ENCODE measurements around the gene LRRFIP2.
"Not testable (repeated sequence)": the region's sequence is repeated elsewhere in the genome, so short reads cannot be mapped to it uniquely, and the experiment has no call there.

LRRFIP2 gene

DNA sequence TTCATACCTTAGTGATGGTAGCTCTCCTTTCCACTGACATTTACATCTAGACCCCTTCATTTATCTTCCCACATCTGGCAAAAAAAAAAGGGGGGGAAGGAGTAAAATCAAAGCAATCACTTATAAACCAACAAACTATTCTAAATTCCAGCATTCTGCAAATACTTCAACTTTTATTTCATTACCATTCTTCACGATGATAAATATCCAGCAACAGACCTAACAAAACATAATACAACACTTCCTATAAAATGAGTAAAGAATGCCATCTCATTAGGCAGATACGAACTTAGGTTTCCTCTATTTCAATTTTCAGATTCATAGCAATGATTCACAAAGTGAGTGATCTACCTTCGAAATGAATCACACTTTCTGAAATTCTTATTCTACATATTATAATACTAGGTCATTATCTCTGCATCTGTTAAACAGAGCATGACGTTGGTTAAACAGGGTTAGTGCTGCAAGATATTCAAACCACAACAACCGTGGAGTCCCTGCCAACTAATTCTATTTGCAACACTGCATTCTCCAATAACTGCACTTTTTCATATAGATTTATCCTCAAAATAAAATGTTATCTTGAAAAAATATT is at the start of gene LRRFIP2:
TSS of gene LRRFIP2 (minus strand) at position 51 of the 595 bp plus-strand sequence. CDS start 25,599 bp downstream, outside the sequence.
- intact Hi-C loops (cut with DNase I), result no loop called here
- no peak for DNase-seq

- intact Hi-C loops (cut with DNase I), result no loop called here
- no peak for DNase-seq
Observed at GRCh38 chr3:37223576-37223975, 49.2 kb upstream of the LRRFIP2 start.

DNA sequence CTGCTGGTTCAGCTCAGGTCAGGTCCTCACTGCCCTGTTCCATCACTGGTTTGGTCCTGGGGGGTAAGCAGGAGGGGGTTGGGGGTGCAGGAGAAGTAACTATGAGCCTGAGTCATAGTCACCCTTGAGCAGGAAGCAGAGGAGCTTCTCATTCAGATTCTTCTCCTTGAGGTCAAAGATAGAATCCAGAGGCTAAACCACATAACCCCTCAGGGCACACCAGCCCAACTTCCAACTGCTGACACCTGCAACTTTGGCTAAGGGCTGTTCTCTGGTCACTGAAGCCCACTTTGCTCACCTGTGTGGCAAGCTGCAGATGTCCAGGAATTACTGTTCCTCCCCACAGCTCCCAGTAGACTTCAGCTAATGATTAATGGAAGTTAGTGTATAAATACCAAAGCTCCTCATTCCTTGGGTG is 48.8 kb upstream of the LRRFIP2 start:
- intact Hi-C loops (cut with DNase I), result no loop called here
- DNase-seq, result no peak

- intact Hi-C loops (cut with DNase I); DNase-seq: not testable (repeated sequence)
Observed at GRCh38 chr3:37222542-37222941, 48.2 kb upstream of the LRRFIP2 start.

- no peak for DNase-seq
- intact Hi-C loops (cut with DNase I), result no loop called here
Observed at GRCh38 chr3:37221407-37221806, 47.0 kb upstream of the LRRFIP2 start.

DNA sequence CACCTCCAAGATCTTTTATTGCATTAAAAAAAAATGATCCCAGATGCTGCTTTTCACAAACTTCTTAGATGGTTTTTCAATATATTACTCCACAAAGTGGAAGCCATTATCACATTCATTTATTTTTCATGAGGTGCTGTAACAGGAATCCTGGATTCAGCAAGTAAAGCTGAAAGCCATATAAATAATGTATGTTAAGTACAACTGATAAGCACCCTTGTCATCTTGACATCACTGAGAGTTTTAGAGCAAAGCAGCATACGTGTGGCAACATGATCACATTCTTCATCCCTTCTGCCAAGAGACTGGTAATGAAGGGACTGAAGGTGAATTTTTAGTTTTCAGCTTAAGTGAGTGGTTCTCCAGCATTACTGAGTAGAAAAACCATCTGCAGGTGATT is 44.9 kb upstream of the LRRFIP2 start:
- no peak for DNase-seq
- intact Hi-C loops (cut with DNase I), result loop anchor here (10.0 kb wide), 2 partner anchors 194 to 224 kb away; partner anchors contain the start of genes EPM2AIP1 and MLH1

DNA sequence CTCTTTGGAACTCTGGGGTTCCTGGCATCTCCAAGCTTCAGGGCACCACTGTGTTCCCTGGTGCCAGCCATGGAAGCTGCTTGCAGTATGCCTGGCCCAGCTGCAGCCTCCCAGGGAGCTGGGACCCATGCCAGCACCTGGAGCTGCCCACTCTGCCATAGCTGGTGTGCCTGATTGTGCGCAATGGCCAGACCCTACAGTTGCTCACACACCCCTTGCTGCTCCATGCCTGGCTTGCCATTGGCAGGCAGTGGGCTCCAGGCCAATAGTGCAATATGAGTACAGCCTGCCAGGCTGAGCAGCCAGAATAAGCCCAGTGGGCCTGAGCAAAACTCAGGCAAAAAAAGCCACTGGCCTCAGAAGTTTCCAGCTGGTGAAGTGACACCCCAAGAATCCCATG is 43.8 kb upstream of the LRRFIP2 start:
- DNase-seq, result peak in 17 of 42 donors; percentile 4 to 50 (median 19)
- intact Hi-C loops (cut with DNase I), result loop anchor here (10.0 kb wide), 2 partner anchors 193 to 223 kb away; partner anchors contain the start of genes EPM2AIP1 and MLH1

GRCh38 chr3:37217098-37217849 is 42.9 kb upstream of the LRRFIP2 start:
- no peak for DNase-seq
- intact Hi-C loops (cut with DNase I), result loop anchor here (10.0 kb wide), 2 partner anchors 192 to 222 kb away; partner anchors contain the start of genes EPM2AIP1 and MLH1

- no peak for DNase-seq
- intact Hi-C loops (cut with DNase I), result loop anchor here (10.0 kb wide), 2 partner anchors 192 to 222 kb away; partner anchors contain the start of genes EPM2AIP1 and MLH1
Observed at GRCh38 chr3:37216597-37217097, 42.3 kb upstream of the LRRFIP2 start.

GRCh38 chr3:37214076-37214475 is 39.7 kb upstream of the LRRFIP2 start:
- no peak for DNase-seq

GRCh38 chr3:37210230-37210629 is 35.8 kb upstream of the LRRFIP2 start:
- no peak for DNase-seq
- intact Hi-C loops (cut with DNase I), result loop anchor here (10.0 kb wide), 2 partner anchors 185 to 215 kb away; partner anchors contain the start of genes EPM2AIP1 and MLH1

More at GRCh38 chr3:37214076-37214475, 39.7 kb upstream of the LRRFIP2 start:
- intact Hi-C loops (cut with DNase I), result loop anchor here (10.0 kb wide), 2 partner anchors 189 to 219 kb away; partner anchors contain the start of genes EPM2AIP1 and MLH1

GRCh38 chr3:37208576-37208975 is 34.2 kb upstream of the LRRFIP2 start:
- intact Hi-C loops (cut with DNase I); DNase-seq: not testable (repeated sequence)

- intact Hi-C loops (cut with DNase I); DNase-seq: not testable (repeated sequence)
Observed at GRCh38 chr3:37208008-37208407, 33.6 kb upstream of the LRRFIP2 start.

DNA sequence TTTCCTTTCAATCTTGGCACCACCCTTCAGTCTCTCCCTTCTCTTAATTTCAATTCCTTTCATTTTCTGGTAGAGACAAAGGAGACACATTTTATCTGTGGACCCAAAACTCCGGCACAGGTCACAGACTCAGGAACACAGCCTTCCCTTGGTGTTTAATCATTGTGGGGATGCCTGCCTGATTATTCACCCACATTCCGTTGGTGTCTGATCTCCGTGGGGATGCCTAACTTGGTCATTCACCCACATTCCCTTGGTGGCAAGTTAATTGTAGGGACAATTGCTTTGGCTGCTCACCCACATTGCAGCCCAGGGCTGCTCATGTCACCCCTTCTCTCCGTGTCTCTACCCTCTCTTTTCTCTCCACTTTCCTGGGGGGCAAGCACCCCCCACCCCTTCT is 31.7 kb upstream of the LRRFIP2 start:
- DNase-seq; intact Hi-C loops (cut with DNase I): not testable (repeated sequence)

DNA sequence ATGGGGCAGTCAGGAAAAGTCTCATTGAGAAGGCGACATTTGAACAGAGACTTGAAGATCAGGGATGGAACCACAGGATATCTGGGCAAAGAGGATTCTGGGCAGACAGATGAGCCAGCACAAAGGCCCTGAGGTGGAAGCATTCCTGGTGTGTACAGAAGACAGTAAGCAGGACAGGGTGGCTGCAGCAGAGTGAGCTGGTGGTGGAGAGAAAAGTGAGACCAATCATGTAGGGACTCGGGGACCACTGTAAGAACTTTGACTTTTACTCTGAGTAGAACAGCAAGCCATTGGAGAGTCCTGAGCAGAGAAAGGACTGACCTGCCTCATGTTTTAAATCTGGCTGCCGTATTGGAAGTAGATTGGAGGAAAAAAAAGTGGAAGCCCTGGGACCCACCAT is 29.9 kb upstream of the LRRFIP2 start:
- DNase-seq, result no peak
- intact Hi-C loops (cut with DNase I), result no loop called here

GRCh38 chr3:37202035-37202434 is 27.7 kb upstream of the LRRFIP2 start:
- DNase-seq, result peak in 1 of 42 donors; percentile 10
- intact Hi-C loops (cut with DNase I), result no loop called here

DNA sequence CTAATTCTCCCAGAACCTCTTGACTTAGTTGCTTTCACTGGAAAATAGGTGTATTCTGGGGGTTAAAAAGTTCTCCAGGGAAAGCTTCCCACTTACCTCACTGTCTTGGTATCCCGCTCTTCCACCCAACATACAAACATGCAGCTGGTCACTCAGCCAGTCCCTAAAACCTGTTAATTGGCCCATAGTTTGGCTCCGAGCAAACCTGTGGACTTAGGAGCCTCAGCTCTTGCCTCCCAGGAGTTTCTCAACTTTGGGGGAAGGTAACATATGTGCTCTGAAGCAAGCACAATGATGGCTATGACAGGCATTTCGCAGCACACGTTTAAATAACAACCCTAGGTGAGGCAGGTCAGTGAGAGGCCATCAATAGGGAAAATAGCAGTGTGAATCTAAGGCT is 25.8 kb upstream of the LRRFIP2 start:
- DNase-seq, result no peak
- intact Hi-C loops (cut with DNase I), result no loop called here

- intact Hi-C loops (cut with DNase I), result no loop called here
- peak in 1 of 42 donors; percentile 18 for DNase-seq
Observed at GRCh38 chr3:37198996-37199395, 24.6 kb upstream of the LRRFIP2 start.

DNA sequence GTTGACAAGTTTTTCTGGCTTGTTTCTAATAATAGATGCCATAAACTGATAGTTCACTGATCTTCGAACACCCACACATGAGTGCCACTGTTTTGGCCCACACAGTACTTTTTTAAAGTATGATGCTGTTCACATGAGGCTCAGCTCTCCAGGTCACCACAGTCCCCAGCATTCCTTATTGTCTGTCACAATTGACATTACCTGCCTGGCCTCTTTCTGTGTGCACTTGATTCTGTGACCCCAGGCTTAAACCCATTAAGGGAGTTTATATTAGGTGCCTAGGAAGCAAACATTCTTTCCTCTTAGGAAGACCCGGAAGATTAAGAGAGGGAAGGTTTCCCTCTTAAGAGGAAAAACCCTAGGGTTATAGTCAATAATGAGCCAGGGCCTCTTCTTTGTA is 24.2 kb upstream of the LRRFIP2 start:
- no peak for DNase-seq
- intact Hi-C loops (cut with DNase I), result no loop called here

- no peak for DNase-seq
- intact Hi-C loops (cut with DNase I), result no loop called here
Observed at GRCh38 chr3:37197810-37198371, 23.5 kb upstream of the LRRFIP2 start.

Data from head of caudate nucleus (tissue), 42 donors.